Stimulated activated CD4-positive, alpha-beta T cell treated with anti-CD3 and anti-CD28 coated beads, TNF-alpha, amount 100 ng/mL, for 24 hours (primary cell): ENCODE measurements around the gene PIN1.

Source experiments
- DNase-seq, 3 experiments: peaks; one replicate each; pipeline ENCODE4 v3.0.0-alpha.2; 2020; ENCODE audit warnings: low read depth in 3 of 3

The PIN1 gene

DNA sequence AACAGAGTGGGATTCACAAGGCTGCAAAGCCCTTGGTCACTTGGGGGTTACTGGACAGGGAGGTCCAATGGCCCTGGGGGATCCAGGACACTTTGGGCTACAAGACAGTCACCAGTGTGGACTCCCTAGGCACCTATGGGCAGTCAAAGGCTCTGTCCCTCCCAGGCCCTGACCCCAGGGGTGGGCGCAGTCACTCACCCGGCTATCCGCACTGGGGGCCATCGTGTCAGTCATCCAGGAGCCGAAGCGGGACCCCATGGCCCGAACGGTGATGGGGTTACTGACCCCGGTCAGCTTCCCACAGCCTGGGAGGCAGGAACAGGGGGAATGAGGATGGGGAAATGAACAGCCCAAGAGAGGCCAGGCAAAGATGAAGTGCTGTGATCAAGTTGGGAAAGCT is 21.5 kb downstream of the PIN1 start:
- DNase-seq: no peak

- no peak for DNase-seq
Observed at GRCh38 chr19:9857076-9857721, 22.1 kb downstream of the PIN1 start.

GRCh38 chr19:9857920-9858746 is 23.0 kb downstream of the PIN1 start:
- no peak for DNase-seq

DNA sequence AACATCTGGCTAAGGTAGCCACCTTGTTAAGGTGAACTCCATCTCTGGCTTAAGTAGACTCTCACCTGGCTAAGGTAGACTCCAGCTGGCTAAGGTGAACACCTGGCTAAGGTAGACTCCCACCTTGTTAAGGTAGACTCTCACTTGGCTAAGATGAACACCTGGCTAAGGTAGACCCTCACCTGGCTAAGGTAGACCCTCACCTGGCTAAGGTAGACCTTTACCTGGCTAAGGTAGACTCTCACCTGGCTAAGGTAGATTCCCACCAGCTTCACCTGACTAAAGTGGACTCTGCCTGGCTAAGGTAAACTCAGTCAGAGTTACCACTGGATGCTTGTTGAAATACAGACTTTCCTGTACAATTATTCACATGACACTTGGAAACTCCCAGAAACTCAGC is 23.6 kb downstream of the PIN1 start:
- no peak for DNase-seq

GRCh38 chr19:9860407-9860806 is 25.3 kb downstream of the PIN1 start:
- no peak for DNase-seq

DNA sequence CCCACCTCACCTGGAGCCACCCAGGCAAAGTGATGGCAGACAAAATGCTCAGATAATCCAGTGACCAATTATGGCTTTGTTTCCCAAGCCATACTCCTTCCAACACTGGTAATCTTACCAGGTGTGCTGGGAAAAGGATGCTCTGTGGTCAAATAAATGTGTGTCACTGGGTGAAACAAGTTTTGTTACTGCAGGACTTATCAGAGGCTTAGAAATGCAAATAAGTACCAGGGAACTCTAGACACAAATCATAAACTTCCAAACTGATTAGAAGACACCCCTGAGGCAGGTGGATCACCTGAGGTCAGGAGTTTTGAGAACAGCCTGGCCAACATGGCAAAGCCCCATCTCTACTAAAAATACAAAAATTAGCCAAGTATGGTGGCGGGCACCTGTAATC is 26.4 kb downstream of the PIN1 start:
- no peak for DNase-seq

GRCh38 chr19:9862938-9863337 is 27.8 kb downstream of the PIN1 start:
- no peak for DNase-seq

DNA sequence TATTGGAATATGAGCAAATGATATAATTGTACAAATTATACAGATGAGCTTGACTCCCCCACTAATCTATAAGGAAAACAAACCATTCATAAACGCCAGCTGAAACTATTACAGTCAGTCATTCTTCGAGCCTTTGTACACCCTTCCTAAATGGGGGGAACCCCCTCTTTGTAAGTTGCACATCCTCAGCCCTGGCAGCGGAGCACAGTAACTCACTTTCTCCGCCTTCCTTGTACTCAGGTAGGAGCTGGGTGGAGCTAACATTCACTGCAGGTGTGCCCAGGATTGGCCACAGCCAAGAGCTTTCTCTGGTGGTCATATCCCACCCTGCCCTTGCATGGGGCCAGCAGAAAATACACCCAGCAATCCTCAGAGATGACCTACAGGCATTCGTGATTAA is 28.6 kb downstream of the PIN1 start:
- no peak for DNase-seq

- DNase-seq: no peak
Observed at GRCh38 chr19:9865732-9866501, 30.8 kb downstream of the PIN1 start.

GRCh38 chr19:9868983-9869617 is 34.0 kb downstream of the PIN1 start:
- no peak for DNase-seq

- no peak for DNase-seq
Observed at GRCh38 chr19:9871626-9872338, 36.7 kb downstream of the PIN1 start.

DNA sequence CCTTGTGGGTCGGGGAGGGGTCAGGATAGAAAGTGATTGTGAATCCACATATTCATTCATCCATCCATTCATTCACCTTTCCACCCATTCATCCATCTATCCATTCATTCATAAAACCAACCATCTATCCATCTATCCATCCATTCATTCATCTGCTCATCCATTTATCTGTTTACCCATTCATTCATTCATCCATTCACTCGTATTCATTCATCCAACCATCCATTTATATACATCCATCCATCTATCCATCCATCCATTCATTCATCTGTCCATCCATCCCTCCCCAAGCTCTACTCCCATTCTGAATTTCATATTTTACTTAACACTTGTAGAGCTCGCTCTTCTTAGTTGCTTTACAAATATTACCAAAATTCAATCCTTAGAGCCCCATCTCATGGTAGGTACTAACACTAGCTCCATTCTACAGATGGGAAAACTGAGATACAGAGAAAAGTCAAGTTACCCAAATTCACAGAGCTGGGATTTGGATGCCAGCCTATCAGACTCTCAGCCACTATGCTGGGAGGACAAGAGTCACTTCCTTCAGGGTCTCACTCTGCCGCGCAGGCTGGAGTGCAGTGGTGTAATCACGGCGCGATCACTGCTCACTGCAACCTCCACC is 37.6 kb downstream of the PIN1 start:
- no peak for DNase-seq

- DNase-seq: no peak
Observed at GRCh38 chr19:9875031-9875627, 40.0 kb downstream of the PIN1 start.

- DNase-seq: no peak
Observed at GRCh38 chr19:9875796-9876195, 40.7 kb downstream of the PIN1 start.

- DNase-seq: no peak
Observed at GRCh38 chr19:9877780-9878510, 42.8 kb downstream of the PIN1 start.

DNA sequence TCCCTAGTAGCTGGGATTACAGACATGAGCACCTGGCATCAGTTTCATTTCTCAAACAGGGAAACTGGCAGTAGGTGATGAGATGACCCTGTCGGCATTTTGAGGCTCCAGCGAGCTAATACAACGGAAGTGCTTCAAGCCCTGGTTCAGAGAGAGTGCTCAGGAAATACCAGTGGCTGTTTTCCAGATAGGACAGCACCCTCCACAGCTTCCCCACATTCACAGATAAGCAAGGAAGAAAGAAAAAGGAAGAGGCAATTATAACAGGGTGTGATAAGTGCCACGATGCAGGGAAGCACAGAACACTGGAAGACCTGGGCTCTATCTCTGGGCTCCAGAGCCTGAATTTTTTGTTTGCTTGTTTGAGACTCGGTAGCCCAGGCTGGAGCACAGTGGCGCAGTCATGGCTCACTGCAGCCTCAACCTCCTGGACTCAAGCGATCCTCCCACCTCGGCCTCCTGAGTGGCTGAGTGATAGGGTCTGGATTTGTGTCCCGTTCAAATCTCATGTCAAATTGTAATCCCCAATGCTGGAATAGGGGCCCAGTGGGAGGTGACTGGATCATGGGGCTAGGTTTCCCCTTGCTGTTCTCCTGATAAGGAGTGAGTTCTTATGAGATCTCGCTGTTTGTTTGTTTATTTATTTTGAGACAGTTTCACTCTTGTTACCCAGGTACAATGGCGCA is 43.5 kb downstream of the PIN1 start:
- DNase-seq: no peak

- DNase-seq: no peak
Observed at GRCh38 chr19:9881720-9882119, 46.6 kb downstream of the PIN1 start.

DNA sequence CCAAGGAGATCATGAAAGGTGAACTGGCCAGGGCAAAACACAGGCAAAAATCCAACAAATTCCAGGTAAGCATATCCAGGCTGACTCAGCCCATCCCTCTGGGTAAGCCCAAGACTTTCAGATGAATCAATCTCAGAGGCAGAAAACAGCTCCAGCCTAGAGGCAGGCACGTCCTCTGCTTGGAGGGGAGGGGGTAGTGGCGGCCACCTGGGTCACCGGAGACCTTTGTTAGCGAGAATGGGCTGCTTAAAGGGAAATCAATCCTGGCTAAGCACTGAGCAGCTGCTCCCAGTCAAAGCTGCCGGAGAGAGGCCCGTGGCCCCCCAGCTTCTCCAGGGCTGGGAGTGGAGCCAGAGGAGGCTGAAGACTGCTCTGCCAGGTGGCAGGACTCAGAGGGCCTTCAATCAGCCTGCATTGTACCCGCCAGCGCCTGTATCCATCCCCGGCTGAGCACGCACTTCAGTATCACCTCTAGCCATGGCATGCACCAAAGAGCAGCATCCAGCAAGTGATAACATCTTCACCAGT is 48.2 kb downstream of the PIN1 start:
- DNase-seq: no peak

DNA sequence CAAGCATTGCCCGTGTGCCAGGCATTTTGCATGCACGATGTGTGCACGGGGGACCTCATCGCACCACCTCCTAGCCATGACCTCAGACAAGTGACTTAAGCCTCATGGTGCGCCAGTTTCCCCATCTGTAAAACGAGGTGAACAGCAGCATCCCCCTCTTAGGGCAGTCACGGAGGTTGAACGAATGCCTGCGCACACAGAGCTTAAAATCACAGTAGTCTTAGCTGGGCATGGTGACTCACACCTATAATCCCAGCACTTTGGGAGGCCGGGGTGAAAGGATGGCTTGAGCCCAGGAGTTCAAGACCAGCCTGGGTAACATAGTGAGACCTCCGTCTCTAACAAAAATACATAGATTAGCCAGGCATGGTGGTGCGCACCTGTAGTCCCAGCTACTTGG is 48.6 kb downstream of the PIN1 start:
- DNase-seq: no peak
